ENCODE measurements around the gene SPA17.

Gene SPA17
- total RNA-seq, result 1.5 reads per million

DNA sequence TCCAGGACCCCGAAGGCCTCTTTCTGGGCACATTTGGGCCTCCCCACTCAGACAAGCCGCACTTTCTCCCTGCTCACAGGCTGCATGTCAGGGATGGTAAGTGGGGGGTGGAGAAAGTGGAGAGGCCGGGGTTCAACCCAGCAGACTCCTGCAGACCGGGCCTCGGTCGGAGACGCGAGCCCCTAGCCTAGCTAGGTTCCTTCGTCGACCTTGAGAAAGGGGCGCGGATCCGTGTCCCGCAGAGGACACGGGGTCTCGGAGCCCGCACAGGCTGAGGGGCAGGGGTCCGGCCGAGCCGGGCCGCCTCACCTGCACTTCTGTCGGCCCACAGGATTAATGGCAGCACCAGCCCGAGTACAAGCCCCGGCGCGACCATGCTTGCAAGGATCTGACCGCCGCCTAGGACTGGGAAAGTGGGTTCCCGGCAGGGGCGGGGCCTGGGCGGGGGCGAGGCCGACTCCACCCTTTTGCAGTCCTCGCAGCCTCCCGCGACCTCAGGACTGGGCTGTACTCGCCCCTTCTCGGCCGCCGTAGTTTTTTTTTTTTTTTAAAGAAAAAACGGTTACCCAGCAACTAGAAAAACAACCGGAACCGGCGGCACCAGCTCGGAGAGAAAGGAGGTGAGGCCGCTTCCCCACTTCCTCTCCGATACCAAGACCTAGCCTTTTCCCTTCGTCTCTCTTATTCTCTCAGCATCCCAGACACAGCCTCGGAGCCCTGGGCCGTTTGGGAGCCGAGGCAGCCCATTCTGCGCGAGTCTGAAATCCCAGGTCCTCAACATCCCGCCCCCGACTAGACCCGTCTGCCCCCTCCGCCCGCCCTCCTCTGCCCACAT is at the start of gene SPA17, which contains the start of gene SIAE:
TSS of gene SPA17 (plus strand) at position 572 of the 835 bp plus-strand sequence. CDS start 1,361 bp downstream, outside the sequence.
TSS of gene SIAE (minus strand) at position 407 of the 835 bp plus-strand sequence. CDS start at position 376, 31 bp downstream.
- DNase-seq, result peak; percentile 71

DNA sequence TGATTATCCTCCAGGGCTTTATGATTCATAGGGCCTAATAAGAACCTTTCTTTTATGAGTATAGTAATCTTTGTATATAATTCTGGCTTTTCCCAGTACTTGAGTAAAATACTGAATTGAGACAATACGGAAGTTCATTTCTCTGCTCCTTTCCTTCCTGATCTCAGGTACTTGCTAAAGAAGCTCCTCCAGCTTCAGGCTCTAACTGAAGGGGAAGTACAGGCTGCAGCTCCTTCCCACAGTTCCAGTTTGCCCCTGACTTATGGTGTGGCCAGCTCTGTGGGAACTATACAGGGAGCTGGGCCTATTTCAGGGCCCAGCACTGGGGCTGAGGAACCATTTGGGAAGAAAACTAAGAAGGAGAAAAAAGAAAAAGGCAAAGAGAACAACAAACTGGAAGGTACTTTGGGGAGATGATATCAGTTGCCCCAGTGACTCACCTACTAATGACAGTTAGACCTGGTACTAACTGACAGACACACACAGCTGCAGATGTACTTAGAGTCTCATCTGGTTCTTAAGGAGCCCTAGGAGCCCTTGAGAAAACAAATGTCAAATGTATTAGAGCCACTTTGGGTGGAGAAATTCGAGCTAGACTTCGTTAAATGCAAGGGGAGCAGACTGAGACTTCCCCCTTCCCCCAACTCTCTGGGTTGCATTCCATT is 48.1 kb upstream of the SPA17 start:
- no peak for DNase-seq

DNA sequence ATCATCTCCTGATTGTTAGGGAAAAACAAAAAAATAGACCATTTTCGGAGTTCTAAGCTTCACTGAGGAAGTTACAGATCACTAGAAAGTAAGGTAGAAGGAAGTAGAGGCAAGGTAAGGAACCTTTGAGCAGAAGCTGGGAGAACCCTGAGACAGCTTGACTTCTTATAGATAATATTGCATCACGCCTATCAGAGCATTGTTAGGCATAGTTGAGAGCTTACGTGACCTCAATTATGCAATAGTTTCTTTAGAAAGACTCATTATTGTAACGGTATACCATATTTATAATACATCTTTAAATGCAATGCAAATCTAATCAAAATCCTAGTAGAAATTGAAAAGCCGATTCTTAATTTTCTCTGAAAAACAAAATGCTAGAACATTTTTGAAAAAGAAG is 46.2 kb upstream of the SPA17 start:
- no peak for DNase-seq

DNA sequence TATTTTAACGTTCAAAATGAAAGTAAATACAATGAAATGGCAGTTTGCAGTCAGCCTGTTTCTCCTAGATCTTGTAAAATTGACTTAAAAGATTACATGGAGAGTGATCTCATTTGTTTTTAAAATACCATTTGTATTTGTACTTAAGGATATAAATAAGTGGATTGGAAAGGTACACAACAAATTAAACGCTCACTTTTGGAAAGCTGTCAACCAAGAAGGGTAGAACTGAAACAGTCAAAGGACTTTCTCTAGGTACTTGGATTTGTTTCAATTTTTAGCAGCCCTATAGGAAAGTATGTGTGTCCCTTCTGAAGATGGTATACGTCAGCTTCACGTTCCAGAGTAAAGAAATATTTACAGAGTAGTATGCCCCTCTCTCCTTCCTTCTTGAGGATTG is 43.7 kb upstream of the SPA17 start:
- no peak for DNase-seq

DNA sequence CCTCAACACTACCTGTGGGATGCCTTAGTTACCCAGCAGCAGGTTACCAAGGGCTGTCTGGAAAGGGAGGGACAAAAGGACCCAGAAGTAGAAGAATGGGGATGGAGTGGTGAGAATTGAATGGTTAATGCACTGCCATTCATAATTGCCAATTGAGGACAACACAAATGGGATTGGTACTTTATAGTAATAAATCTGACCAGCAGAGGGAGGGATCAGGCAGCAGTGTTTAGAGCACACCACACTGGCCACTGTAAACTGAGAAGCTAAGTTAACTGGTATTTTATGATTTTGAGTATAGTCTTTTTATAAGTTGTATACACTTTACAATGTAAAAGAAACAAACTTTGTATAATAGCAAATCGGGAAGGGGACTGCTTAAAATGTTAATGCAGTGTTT is 40.3 kb upstream of the SPA17 start:
- no peak for DNase-seq

DNA sequence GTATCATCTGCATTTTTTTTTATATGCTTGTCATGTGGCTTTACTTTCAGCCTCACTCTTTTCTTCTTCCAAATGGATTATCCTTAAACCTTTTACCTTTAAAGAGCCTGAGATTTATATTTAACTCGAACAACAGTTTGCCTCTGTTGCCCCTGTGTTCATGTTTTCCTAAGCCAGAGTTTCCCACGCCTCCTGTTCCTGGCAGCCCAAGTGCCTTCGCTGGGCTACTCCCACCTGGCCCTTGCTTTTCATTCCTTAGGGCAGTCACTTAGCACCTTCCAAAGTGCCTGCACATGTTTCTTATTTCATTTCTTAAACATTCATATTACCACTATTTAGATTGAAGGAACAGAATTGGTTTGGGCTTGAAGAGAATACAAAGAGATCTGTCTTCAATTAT is 37.8 kb upstream of the SPA17 start:
- no peak for DNase-seq

DNA sequence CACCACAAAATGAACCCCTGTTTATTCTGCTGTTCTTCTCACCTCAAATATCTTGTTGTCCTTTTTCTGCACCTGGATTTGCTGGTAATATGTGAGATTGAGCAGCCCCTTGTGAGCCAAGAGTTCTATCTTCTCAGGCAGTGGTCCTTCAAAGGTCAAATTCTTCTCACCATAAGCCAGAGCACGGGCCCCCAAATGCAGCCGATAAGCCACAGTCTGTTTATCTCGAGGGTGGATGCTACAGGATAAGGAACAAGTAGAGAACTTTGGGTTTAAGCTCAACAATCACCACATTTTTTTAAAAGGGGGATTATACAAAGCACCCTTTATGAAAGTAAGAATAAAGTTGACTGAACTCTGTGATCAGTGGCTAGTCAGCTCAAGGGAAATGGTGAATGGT is 35.2 kb upstream of the SPA17 start:
- no peak for DNase-seq

DNA sequence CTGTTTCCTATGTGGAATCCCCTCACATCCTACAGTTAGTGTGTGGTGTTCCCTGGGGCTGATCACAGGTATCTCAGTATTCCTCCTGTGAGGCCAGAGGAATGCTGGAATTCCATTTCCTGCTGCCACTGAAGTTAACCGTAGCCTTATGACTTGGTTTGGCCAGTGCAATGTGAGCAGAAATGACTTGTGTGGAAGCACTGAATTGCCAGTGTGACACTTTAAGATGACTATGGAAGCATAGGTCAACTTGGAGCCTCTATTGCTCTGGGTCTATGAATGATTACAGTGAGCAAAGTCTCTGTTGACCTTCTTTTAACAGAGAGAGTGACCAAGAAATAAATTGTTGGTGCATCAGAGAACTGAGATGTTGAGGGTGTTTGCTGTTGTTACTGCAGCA is 34.5 kb upstream of the SPA17 start:
- DNase-seq, result no peak

DNA sequence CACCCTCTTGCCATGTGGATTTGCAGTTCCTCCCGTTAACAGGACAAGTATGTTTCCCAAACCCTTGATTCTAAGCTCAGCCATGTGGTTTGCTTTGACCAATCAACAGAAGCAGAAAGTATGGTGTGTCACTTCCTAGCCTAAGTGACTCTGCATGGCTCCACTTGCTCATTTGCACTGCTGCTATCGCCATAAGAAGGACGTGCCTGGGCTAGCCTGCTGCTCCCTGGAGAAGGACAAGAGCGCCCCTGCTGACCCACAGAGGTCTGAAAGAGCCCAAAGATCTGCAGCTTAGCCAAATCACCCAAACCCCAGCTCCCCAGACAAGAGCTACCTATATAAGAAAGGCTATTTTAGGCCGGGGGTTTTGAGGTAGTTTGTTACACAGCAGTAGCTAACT is 33.0 kb upstream of the SPA17 start:
- DNase-seq, result no peak

DNA sequence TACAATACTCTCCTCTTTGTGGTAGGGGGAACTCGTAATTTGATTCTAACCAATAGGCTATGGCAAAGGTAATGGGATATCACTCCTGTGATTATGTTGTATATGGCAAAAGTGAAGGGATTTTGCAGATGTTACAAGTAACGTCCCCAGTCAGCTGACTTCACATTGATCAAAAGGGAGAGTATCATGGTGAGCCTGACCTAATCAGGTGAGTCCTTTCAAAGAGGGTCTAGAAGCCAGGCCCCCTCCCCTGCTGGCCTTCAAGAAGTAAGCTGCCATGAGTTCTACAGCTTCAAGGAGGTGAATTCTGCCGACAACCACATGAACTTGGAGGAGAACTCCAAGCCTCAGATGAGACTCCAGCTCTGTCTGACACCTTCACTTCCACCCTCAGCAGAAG is 31.1 kb upstream of the SPA17 start:
- no peak for DNase-seq

DNA sequence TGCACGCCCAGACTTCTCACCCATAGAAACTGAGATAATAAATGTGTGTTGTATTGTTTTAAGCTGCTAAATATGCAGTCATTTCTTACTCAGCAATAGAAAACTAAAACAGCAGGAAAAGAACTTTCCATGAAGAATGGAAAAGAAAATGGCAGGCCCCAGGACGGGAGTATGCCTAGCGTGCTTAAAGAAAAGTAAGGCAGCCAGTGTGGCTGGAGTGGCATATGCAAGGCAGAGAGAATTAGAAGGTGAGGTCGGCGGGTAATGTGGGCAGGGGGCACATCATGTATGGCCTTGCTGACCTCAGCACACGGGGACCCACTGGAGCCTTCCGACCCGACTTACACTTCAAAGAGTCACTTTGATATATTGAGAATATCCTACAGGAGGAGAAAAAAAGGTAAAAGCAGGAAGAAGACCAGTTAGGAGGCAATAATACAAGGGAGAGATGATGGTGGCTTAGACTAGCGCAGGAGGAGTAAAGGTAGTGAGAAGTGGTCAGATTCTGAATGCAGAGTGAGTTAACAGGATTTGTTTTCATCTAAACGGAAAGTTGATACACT is 30.6 kb upstream of the SPA17 start:
- DNase-seq, result no peak

DNA sequence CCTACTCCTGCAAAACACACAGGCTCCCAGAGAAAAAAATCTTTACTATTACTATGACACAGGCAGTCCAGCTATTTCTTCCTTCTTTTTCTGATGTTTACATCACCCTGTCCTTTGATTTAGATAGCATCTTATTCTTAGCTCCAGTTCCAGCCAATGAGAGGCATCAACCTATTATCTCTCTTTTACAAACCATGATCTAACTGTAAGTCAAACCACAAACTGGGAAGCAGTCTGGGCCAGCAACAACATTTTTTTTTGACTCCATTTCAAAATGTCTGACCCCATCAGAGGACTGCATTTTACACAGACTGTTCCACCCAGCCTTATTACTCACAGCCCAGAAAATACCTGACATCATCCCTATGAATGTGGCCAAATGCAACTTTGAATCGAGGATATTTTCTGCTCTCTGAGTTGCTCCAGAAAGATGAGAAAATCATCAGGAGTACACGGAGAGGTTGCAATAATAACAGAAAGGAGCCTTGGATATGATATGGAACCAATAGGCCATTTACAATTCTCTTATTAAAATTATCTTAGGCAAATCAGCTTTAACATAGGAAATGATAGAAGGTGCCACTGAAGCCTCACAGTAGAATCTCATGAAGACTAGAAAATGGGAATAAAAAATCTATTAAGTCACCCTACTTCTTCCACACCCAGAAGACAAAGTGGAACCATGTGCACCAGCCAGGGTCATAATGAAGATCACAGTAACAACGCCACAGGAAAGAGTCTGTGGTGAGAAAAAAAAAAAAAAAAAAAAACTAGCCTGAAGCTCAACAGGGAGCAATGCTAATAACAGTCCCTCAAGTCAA is 29.9 kb upstream of the SPA17 start:
- DNase-seq, result no peak

DNA sequence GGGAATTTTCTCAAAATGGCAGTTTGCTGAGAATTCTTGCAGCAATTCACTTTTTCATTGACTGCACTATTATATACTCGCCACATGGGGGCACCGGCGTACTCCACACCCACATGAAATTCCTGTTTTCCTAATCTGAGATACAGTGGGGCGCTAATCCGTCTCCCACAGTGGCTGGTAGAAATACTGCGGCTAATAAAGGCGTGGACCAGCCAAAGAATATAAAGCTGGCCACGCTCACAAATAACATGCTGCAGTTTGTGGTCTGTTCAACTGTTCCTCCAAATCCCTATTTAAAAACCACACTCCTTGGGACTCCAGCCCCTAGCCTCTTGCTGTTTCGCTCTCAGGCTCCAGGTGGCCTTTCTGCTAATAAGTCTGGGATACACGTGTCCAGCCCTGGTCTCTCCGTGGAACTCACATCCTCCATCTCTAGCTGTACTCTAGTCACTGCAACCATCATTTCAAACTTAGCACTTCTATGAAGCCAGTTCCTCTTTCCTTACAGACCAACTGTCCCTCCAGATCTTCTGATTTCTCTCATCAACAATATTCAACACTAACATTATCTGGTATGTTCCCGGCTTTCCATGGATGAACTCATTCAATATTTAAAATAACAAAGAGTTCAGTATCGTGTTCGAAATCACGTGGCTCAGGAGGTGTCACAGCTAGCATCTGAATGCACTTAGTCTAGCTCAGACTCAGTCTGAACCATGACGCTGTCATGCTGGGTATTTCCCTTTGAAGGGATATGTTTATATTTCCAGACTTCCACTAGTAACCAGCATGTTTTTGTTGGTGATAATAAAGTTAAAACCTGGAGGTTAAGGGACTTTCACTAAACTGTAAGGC is 29.1 kb upstream of the SPA17 start:
- no peak for DNase-seq

DNA sequence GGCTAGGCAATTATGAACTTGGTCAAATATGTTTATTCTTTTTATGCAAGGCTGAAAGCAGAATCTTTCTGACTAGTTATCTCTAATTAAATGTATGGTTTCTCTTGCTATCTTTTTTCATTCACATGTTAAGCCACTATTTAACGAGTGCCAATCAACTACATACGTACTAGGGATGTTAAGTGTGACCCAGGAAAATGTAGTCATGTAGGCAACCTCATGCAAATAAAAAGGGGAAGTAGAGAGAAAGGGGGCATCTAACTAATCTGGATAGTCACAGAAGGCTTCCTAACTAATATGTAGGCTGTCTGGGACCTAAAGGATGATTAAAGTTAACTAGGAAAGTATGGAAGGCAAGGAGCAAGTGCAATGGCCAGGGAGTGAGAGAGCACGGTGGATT is 27.6 kb upstream of the SPA17 start:
- no peak for DNase-seq

DNA sequence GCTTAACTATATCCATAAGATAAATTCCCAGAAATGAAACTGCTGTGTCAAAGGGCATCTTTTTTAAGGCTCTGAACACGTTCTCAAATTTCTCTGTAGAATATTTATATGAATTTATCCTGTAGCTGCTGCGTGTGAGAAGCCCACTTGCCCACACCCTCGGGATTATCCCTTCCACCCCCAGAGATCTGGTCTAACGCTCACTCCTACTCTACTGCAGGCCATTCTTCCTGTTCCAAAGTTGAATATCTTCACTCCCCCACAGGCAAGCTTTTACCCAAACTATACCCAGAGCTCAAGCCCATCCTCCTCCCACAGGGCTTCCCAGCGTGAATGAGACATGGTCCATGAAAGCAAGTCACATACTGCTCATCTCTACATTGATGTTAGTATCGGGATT is 25.1 kb upstream of the SPA17 start:
- DNase-seq, result no peak

DNA sequence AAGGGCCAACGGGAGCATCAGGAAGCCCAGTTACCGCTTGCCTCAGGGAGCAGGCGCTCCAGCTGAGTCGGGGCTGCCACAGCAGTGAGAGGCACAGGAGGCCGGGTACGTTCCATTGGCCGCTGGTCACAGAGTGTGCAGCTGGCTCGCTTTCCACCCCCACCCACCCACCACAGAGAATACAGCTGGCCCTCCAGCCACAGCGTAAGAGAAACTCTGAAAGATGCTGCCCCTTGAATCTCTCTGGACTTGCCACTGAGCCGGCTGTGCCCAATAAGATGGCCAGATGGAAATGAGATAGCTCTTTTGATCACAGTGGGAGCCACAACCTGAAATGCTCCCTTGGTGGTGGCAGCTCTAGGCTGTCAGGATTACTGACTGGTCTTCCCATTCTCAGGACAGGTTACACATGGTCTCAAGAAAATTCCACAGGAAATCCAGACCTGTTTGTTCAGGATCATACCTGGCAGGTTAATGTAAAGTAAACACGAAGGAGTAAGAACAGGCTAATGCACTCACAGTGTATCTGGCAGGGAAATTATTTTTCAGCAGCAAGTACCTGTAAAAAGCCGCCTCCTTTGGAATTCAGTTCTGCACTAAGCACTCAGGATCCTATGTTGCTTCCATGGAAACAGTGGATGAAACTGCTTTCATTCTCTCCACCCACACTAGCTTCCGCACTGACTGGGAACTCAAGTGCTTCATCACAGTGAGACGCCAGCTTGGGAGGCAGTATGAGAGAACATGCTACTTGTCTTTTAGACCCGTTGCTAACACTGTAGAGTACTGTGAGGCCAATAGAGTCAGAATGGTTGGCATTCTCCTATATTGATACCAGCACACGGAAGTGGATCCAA is 16.7 kb upstream of the SPA17 start:
- DNase-seq, result no peak

DNA sequence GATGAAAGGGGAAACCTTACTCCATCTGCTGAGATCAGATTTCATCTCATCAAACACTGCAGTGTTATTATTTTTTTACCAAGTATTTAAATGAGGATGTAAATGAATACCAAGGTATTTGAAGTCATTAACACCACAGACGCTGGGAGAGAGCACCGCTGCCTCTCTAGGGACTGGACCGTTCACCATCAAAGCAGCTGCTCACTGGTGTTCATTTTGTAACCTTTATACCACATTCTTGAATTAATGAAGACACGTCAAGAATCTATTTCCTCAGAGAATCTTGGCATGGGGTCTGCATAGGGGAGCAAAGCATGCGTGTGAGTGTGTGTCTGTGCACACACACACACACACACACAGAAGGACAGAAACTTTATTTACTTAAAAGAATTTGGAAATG is 15.8 kb upstream of the SPA17 start:
- no peak for DNase-seq

DNA sequence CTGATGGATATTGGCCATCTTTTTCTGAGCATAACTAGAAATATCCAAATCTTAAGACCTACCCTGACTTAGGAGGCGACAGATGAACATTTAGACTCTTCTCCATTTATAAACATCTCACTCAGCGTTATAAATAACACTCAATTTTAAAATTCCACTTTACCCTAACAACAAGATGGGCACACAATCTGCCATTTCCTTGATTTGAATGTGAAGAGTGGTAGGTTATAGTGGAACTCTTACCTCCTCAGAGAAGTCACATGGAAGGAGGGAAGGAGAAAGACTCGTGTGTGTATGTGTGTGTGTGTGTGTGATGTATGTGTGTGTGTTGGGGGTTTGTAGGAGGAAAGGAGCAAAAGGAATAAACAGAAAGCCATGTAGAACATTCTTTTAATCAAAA is 15.2 kb upstream of the SPA17 start:
- no peak for DNase-seq

DNA sequence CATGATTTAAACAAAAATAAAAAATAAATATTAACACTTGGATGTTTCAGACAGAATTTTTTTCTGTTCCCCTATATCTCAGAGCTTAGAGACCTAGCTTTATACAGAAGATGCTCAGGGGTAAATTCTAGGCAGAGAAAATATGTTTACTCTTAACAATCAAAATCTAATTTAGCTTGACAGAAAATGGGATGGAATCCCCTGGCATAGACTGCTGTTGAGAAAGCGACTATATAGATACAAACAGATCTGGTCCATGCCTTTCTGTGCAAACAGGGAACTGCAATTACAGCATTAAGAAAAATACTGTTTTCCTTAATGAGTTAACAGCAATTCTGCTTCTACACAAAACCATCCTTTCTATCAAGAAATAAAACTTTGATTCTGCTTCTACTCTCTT is 14.7 kb upstream of the SPA17 start:
- no peak for DNase-seq

DNA sequence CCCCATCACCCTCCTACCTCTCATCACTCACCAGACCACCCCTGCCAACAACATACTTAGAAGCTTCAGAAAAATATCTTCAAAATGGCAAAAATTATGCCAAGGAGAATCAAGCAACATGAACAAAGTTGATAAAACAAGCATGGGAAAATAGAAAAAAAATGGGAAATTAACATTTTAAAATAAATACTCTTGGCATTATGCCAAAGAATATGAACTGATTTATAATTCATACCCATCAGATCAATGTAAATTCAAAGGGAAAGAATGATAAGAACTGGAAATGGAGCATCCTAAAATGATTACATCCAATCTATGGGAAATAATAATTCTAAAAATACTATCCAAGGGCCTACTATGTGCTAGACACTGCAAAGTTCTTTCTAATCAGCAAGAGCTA is 12.2 kb upstream of the SPA17 start:
- DNase-seq, result no peak

DNA sequence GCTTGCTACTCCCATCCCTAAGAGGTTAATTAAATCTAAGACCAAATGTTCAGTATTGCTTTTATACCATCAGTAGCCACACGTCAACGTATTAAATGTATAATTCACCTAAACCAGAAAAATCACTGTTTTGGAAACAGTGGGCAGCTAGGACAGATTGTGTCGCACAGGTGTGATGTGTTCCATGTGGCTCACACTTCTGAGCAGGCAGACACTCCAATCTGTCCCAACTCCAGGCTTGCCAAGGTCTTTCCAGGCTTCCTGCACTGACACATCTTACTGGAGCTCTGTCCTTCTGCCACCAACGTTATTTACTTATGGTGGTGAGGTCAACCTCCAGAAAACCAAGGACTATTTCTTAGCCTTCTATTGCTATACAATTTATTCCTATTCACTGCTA is 11.6 kb upstream of the SPA17 start:
- no peak for DNase-seq
